Measurements from ENCODE around the gene MEIG1. TPM values are rescaled to one million over a fixed set of nuclear protein-coding genes. Genes with fewer than 3 reads are reported as not detected.
A peak's percentile ranks its signal among the peaks of the same experiment; 100 is the strongest.

The MEIG1 gene
- total and polyA plus RNA-seq, 2 donors (not counting 1 experiment from before 2014, with no cell fraction given): 0.33 TPM; not detected in 1

DNA sequence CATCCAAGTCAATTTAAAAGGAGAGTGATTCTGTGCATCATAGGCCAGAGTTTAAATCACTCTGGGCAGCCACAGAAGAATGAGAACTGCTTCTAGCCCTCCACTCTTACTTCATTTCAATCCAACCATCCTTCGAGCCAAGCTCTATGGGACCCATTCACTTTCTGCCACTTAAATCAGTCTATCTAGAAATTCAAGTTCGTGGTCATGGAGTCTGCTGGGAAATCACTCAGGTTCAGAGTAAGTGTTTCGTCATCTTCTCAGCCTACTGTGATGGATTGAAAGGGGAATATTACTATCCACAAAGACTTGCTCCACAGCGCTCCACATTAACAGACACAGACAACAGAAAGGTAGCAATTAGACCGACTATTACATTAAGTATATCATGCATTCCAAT lies 9.9 kb upstream of the MEIG1 start:
- no peak for DNase-seq (ENCODE audit: low read depth in 2 of 2)
- H3K36me3 ChIP-seq (ENCODE audit: control insufficient read depth, insufficient read depth, low read length): peaks cover 4% of the 10 kb centered on the region
- H3K4me3 ChIP-seq (replicated peaks in 1 of 4; ENCODE audit: control extremely low read depth in 1 of 4, insufficient read depth in 1 of 4, low read depth in 3 of 4, low read length in 4 of 4): no peak overlapping the region
- no peaks in the 10 kb centered on the region for H4K20me1 ChIP-seq (ENCODE audit: control insufficient read depth, extremely low read depth, insufficient read depth, low read length)
- no peak overlapping the region for H3K9ac ChIP-seq (ENCODE audit: insufficient read depth, low read length)
- H3K4me2 ChIP-seq (ENCODE audit: extremely low read depth, insufficient read depth, low read length): no peak overlapping the region
- TF ChIP-seq, protein P1, sequence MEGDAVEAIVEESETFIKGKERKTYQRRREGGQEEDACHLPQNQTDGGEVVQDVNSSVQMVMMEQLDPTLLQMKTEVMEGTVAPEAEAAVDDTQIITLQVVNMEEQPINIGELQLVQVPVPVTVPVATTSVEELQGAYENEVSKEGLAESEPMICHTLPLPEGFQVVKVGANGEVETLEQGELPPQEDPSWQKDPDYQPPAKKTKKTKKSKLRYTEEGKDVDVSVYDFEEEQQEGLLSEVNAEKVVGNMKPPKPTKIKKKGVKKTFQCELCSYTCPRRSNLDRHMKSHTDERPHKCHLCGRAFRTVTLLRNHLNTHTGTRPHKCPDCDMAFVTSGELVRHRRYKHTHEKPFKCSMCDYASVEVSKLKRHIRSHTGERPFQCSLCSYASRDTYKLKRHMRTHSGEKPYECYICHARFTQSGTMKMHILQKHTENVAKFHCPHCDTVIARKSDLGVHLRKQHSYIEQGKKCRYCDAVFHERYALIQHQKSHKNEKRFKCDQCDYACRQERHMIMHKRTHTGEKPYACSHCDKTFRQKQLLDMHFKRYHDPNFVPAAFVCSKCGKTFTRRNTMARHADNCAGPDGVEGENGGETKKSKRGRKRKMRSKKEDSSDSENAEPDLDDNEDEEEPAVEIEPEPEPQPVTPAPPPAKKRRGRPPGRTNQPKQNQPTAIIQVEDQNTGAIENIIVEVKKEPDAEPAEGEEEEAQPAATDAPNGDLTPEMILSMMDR (conservative IDR thresholded peaks at IDR 0.05 in 1 of 2, IDR thresholded peaks at IDR 0.05 in 1 of 2; ENCODE audit: low read depth in 1 of 2, low read length in 2 of 2): no peak
- no peak for TF ChIP-seq EZH2 (IDR thresholded peaks at IDR 0.05; ENCODE audit: low read length, missing control alignments)
- no peaks in the 10 kb centered on the region for H3K4me1 ChIP-seq (ENCODE audit: control insufficient read depth, extremely low read depth, insufficient read depth, low read length)
- no peak overlapping the region for H3K27ac ChIP-seq (ENCODE audit: insufficient read depth, low read length)
- H3K27me3 ChIP-seq (ENCODE audit: control insufficient read depth, insufficient read depth, low read length): no peaks in the 10 kb centered on the region
- H3K9me3 ChIP-seq (ENCODE audit: control insufficient read depth, insufficient read depth, low read depth, low read length): no peaks in the 10 kb centered on the region
- peaks cover 36% of the 10 kb centered on the region for H3K79me2 ChIP-seq (ENCODE audit: control insufficient read depth, insufficient read depth, low read length)
- H2AFZ ChIP-seq (ENCODE audit: low read length): no peak overlapping the region

DNA sequence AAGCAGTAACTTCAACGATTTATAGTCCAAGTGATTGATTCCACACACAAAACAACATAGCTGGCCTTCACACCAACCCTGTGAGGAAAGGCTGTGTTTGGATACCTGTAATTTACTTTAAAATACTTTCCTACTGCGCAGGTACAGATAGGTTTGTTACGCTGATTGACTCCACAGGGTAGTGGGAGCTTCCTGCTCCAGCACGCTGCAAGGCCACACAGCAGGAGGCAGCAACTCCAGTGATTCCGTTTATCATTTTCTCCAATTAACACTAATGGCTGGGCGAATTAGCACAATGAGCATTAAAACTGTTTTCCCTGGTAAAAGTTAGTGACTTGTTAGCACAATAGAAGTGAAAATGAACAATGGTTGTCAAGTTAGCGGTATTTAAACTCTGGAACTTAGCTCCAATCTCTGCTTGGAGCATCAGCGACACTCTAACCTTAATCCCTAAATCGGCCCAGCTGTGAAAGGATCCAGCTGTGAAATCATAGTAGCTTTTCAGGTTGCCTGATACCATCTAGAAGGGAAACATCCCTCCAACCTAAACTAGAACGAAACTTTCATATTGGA lies 6.3 kb upstream of the MEIG1 start:
- Histone ChIP-seq H3K27me3 (ENCODE audit: control insufficient read depth, insufficient read depth, low read length) (no peaks in the 10 kb centered on the region), H3K9me3 (ENCODE audit: control insufficient read depth, insufficient read depth, low read depth, low read length) (no peaks in the 10 kb centered on the region), H3K79me2 (ENCODE audit: control insufficient read depth, insufficient read depth, low read length) (peaks cover 34% of the 10 kb centered on the region), H3K4me1 (ENCODE audit: control insufficient read depth, extremely low read depth, insufficient read depth, low read length) (peaks cover 2% of the 10 kb centered on the region), H3K9ac (ENCODE audit: insufficient read depth, low read length) (peak overlapping the region; percentile 80), H3K4me2 (ENCODE audit: extremely low read depth, insufficient read depth, low read length) (peak overlapping the region; percentile 95), H4K20me1 (ENCODE audit: control insufficient read depth, extremely low read depth, insufficient read depth, low read length) (no peaks in the 10 kb centered on the region), H3K27ac (ENCODE audit: insufficient read depth, low read length) (peak overlapping the region; percentile 82), H2AFZ (ENCODE audit: low read length) (peak overlapping the region; percentile 78), H3K36me3 (ENCODE audit: control insufficient read depth, insufficient read depth, low read length) (no peaks in the 10 kb centered on the region), H3K4me3 (replicated peaks in 1 of 4; ENCODE audit: control extremely low read depth in 1 of 4, insufficient read depth in 1 of 4, low read depth in 3 of 4, low read length in 4 of 4) (peak overlapping the region; percentile 54 to 82 (median 76))
- peak; percentile 21 to 27 for DNase-seq (ENCODE audit: low read depth in 2 of 2)
- TF ChIP-seq, protein P1 (conservative IDR thresholded peaks at IDR 0.05 in 1 of 2, IDR thresholded peaks at IDR 0.05 in 1 of 2; ENCODE audit: low read depth in 1 of 2, low read length in 2 of 2): peak in 1 of 2 donors; percentile 25
- no peak for TF ChIP-seq EZH2 (IDR thresholded peaks at IDR 0.05; ENCODE audit: low read length, missing control alignments)

DNA sequence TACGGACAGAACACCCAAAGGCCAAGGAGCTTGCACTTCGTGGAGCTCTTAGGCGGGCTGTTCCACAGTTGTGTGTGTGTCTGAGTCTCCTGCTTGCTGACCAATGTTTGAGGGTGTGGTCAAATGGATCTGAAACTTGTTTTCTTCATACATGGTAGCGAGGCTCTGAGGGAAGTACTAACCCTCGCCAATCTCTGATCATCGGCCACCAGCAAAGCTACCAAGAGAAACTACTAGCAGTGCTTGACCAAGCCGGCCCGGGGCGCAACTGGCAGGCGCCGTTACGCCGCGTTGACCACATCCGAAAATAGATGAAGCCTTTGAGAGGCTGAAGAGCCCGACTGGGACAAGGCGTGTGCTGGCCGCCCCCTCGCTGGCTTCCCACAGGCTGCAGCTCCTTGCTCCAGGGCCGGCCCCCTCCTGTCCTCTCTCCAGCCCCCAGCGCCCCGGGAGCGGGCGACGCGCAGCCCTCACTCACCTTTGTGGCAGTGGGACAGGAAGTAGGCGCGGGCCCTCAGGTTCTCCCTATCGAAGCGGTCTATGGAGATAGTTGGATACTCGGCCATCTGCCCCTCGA lies 5.7 kb upstream of the MEIG1 start:
- peaks cover 34% of the 10 kb centered on the region for H3K79me2 ChIP-seq (ENCODE audit: control insufficient read depth, insufficient read depth, low read length)

More for the DNA sequence above, 5.7 kb upstream of the MEIG1 start:
- peak overlapping the region; percentile 82 for H3K27ac ChIP-seq (ENCODE audit: insufficient read depth, low read length)
- H4K20me1 ChIP-seq (ENCODE audit: control insufficient read depth, extremely low read depth, insufficient read depth, low read length): no peaks in the 10 kb centered on the region
- H3K4me1 ChIP-seq (ENCODE audit: control insufficient read depth, extremely low read depth, insufficient read depth, low read length): peaks cover 2% of the 10 kb centered on the region
- H3K9ac ChIP-seq (ENCODE audit: insufficient read depth, low read length): peak overlapping the region; percentile 80
- peak overlapping the region; percentile 95 for H3K4me2 ChIP-seq (ENCODE audit: extremely low read depth, insufficient read depth, low read length)
- H3K9me3 ChIP-seq (ENCODE audit: control insufficient read depth, insufficient read depth, low read depth, low read length): no peaks in the 10 kb centered on the region
- H3K27me3 ChIP-seq (ENCODE audit: control insufficient read depth, insufficient read depth, low read length): no peaks in the 10 kb centered on the region
- DNase-seq (ENCODE audit: low read depth in 2 of 2): peak; percentile 71 to 73
- peak overlapping the region; percentile 78 for H2AFZ ChIP-seq (ENCODE audit: low read length)
- H3K36me3 ChIP-seq (ENCODE audit: control insufficient read depth, insufficient read depth, low read length): no peaks in the 10 kb centered on the region
- peak overlapping the region; percentile 54 to 82 (median 76) for H3K4me3 ChIP-seq (replicated peaks in 1 of 4; ENCODE audit: control extremely low read depth in 1 of 4, insufficient read depth in 1 of 4, low read depth in 3 of 4, low read length in 4 of 4)
- TF ChIP-seq, protein P1 (conservative IDR thresholded peaks at IDR 0.05 in 1 of 2, IDR thresholded peaks at IDR 0.05 in 1 of 2; ENCODE audit: low read depth in 1 of 2, low read length in 2 of 2): peak; percentile 9 to 23
- no peak for TF ChIP-seq EZH2 (IDR thresholded peaks at IDR 0.05; ENCODE audit: low read length, missing control alignments)

All from fibroblast of lung (primary cell).